HT1080 (cell line): ENCODE measurements around the gene URI1. TPM values are rescaled to one million over a fixed set of nuclear protein-coding genes. Genes with fewer than 3 reads are reported as not detected.

ENCODE experiments used
- DNase-seq: peaks from one replicate; pipeline ENCODE4 v3.0.0-alpha.2; 2015; ENCODE audit warnings: low read depth
- total RNA-seq: library from RNA; depleted of rRNA; stranded (reverse); fragments of >200 nt; shearing (Covaris generic); gene quantifications from 2 replicates; pipeline ENCODE4 v1.2.3, GENCODE V29; 2014

URI1 gene
- total RNA-seq, 1 experiment from 2014 or later, result 54.3 TPM

DNA sequence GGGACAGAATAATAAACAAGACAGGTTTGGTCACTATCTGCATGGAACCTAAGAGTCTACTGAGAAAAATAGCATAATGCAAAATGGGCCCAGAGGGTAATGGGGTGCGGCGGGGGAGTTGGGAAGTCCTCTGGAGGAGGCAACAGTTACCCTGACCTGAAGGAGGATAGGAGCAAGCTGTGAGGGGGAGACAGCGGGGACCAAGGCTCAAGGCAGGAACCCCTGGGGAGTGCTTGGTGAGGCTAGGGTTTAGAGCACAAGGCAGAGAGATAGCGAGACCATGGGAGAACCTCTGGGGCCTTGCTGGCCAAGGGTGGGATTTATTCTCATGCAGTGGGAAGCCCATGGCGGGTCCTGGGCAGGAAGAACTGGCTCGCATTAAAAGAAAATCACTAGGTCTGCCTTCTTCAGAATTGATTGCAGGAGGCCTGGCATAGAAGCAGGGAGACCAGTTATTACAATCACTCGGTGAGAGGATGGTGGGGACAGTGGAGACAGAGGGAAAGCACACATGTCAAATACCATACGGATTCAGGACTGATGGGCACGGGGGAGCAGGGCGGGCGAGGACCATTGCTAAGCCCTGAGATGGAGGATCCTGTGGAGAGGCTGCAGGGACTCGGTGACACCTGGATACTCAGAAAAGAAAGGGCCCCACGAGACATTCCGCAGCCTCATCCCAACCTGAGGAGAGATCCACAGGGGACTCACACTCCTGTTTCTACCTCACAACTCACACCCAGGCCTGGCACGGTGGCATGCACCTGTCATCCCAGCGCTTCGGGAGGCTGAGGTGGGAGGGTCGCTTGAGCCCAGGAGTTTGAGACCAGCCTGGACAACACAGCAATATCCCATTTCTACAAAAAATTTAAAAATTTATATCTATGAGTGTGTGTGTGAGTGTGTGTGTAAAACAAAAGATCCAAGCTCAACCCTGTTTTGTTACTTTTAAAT, 110.4 kb downstream of the URI1 start:
- DNase-seq, result no peak

DNA sequence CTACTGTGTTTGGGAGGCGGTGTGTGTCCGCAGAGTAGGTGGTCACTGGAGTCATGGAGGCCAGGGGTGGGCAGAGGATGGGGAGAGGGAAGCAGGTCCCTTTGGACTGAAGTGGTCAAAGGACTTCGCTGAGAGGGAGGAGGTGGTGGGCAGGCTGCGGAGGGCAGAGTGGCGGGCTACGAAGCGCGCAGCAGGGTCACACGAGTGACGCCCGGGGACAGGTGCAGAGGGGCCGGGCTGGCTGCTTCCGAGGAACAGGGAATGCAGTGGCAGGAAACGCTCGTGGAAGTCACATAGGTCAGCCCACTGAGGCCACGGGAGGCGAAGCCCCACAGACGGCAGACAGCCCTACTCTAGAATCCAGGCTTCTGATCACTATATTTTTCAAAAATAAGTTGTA, 111.5 kb downstream of the URI1 start:
- no peak for DNase-seq

DNA sequence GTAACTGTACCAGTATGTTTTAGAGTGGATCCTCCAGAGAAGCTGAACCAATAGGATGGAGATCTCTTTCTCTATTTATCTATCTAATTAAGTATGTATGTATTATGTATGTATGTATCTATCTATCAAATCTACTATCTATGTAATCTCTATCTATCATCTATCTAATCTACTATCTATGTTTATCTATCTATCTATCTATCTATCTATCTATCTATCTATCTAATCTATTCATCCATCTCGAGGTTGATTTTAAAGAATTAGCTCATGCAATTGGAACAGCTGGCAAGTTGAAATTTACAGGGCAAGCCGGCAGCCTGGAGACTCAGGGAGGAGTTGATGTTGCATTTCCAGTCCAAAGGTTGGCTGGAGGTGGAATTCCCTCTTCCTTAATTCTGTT, 112.2 kb downstream of the URI1 start:
- DNase-seq, result no peak

DNA sequence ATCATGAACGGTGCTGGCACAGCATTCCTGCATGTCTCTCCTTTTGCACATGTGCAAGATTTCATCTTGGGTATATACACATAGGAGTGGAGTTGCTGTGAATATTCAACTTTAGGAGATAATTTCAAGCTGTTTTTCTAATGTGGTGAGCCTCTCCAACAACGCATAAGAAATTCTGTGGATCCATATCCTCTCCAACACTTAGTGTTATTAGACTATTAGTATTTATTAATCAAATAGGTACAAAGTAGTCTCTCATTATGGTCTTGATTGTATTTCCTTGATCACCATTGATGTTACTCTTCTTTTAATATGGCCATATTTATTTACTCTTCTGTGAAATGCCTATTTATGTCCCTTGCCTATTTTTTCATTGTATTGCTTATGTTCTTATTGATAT, 114.5 kb downstream of the URI1 start:
- DNase-seq, result no peak

DNA sequence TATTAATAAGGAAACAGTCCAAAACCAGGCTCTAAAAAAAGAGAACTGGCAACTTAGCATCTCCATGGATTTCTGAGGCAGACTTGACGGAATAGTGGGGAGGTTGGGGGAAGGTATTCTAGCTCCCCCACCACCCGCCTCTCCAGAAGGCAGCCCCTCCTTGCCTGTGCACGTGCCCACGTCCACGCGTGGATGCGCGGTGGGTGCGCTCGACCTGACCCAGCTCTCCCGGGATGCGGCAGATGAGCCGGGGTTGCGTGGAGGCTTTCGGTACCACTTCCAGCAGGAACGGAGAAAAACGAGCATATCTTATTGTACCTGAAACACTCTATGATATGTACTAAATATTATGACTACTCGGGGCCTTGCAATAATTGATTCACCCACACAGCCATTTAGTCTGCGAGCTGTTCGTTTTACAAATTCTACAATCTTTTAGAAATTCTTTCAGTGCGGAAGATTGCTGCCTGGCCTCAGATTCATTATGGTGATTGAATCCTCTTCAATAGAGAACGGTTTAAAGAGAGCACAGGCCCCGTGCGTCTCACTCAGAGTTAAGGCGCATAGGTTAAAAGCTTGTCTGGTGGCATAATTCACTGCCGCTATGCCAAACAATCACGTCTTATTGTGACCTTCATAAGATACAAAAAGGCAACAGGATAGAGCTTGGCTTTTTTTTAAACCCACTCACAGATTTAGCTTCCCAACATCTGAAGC, 117.9 kb downstream of the URI1 start:
- DNase-seq, result no peak

DNA sequence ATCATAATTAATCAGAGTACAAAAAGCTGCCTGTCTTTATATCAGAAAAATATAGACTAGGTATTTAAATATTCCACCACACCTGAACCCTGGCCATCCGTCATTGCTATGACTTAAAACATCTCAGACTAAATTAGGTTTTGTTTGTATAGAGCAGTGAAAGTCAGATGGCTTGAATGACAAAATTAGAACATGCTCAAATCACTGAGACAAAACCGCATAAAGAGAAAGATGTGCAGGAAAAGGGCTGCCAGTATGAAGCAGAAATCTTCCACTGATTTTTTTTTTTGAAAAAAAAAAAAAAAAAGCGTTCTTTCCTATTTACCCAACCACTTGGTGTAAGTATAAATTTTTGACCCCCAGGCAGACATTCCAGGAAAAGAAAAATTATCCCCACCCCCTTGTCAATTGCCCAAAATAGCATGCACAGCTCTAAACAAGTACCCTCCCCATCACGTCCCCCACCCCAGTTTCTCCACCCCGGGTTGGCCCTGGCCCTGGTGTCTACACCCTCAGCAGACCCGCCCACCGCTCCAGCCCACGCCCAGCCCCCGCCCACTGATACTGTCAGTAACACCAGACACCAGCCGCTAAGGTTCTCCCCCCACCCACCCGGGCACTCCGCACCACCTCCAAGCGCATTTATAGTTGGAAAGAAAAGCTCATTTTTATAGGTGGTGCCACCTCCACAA, 118.6 kb downstream of the URI1 start:
- DNase-seq, result no peak

DNA sequence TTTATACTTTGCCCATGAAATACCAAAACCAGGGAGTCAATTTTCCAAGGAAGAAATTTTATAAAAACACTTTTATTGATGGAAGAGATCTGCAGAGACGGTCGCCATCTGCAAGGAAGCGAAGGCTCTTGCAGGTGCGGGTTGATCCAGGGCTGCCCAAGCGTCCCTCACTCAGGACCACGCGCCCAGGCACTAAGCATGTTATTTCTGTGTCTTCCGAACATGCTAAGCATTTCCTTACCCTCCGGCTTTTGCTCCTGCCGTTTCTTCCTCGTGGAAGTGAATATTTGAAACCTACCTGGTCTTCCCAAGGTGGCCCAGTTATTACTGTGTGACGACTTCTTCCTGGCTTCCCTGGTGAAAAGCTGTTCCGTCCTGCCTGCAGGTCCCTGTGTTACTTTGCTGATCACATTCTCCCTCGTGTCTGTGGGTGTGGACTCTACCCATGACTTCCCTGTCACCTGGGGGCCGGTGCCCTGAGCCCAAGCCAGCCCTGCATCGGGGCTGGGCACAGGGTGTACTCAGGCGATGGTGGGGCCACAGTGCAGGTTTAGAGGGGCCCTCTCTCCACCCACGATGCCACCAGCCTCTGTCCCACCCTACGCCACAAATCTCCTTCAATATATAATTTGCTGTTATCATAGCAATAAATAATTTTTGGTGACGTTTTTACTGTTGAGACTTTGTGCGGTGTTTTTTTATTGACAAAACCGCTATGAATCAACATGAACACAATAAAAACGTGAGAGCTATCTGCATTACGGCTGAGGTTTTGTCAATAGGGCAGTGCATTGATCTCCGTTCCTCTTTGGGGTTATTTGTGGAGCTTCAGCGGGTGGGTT, 119.4 kb downstream of the URI1 start:
- DNase-seq, result no peak

DNA sequence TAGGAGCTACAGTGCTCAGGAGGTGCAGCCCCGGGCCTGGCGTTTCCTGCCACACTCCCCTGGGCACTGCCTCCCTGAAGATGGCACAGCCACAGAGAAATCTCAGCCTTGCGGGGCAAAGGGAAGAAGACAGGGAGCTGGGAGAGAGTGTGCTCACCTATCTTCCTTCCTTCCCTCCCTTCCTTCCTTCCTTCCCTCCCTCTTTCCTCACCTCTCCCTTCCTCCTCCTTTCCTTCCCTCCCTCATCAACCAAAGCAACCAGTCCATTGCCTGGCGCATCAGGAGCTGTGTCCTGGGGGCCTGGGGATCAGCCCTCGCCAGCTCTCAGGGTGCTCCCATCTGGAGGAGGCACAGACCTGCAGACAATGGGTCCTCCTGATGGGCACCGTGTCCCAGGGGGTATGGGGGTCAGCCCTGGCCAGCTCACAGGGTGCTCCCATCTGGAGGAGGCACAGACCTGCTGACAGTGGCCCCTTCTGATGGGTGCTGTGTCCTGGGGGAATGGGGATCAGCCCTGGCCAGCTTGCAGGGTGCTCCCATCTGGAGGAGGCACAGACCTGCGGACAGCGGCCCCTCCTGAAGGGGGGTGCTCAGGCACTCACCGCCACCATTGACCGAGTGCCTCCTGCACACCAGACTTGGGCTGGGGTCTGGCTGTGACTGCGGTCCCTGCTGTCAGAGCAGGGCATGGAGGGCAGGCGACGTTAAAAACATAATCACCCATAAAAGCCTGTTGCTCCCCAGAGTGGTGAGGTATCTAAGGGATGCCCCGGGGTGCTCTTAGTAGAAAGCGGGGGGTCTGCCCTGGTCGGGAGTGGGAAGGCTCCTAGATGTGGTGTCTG, 120.2 kb downstream of the URI1 start:
- DNase-seq, result no peak

DNA sequence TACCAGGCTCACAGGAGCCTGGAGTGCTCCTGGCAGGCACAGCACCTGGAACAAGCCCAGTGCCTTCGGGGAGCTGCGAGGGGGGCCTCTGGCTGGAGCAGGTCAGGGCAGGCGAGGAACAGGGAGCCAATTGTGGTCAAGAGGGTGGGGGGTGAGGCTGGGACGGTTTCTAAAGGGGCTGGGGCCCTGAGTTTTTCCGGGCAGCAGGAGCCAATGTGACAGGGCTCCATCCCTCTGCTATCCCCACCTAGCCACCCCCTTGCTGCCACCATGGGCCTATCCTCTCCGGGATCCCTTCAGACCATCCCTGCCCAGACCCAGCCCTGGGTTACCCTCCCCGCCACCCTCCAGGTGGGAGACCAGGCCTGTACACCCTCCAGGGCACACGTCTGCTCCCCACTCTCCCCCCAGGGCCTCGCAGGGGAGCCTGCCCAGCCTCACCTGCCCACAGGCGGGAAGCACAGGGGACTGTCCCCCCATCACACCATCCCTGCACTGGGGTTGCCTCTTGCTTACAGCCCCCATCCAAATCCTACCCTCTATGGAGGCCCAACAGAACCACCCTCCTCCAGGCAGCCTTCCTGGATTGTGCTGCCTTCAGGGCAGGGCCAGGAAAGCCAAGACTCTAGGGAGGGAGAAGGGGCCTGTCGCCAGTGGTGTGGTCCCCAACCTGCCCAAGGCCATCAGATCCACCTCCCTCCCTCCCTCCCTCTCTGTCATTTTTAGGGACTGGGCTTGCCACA, 121.0 kb downstream of the URI1 start:
- no peak for DNase-seq

DNA sequence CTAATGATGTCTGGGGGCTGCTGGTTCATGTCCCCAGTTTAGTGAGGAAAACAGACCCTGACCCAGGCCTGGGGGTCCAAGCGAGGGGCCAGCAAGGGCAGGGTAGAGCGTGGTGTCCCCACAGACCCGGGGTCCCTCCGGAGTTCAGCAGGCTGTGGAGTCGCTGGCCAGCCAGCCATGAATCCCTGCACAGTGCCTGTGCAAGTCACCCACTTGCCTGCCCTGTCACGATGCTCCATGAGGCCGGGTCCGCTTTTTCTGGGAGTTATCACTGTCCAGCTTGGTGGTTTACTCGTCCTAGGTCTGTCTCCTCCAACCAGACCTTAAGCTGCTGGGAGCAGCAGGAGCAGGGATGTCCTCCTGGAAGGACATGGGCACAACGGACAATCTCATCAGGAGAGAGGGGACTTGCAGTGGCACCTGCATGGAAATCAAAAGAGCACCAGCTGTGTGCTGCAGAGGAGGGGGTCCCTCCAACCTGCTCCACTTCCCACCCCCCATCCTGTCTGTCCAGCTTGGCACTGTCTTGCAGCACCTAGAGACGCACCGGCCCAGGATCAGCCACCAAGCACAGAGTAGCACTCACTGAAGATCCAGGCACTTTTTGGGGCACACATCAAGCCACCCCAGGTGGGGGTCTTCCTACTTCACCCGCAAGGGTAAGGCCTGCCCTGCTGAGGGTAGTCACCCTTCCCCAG, 121.8 kb downstream of the URI1 start:
- no peak for DNase-seq

DNA sequence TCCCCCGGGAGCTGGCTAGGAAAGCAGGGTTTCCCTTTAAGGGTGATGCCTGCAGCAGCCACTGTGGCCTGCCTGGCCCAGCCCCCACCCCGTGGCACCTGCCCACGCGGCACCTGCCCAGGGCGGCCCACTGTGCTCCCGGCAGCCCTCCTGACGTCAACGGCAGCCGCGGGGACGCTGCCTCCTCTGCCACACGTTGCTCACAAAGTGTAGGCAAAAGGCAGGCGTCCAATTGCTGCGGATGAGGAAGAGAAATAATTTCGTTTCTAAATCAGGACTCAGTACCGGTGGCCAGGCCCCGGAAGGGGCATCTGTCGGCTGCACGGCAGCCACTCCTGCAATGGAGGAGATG, 122.3 kb downstream of the URI1 start:
- no peak for DNase-seq

DNA sequence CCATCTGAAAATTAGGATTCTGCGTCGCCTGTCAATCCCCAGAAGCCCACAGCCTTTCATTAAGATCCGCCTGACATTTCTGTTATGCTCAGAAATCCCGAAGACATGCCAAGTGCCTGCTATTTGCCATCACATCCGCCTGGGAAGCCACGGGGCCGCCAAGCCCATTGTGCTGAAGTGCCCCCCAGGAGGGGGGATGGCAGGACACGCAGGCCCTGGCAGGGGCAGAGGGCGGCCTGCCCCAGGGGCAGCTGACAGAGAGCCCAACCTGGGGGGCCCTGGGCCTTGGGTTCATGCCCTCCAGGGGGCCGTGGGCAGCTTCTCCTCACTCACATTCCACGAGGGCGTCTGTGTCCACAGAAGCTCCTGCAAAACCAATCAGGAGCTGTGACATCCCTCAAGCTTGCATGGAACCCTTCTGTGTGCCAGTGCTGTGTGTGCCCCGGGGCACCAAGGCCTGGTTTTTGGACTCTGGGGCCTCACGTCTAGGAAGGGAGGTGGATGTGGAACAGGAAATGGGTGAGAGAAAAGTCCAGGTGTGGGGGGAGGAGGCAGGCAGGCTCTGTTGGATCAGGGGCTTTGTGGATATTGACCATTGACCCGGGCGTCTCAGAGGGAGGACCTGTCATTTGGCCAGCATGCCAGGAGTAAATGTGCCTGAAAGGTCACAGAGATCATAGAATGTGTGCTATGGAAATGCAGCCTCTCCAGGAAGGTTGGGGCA, 122.9 kb downstream of the URI1 start:
- no peak for DNase-seq

DNA sequence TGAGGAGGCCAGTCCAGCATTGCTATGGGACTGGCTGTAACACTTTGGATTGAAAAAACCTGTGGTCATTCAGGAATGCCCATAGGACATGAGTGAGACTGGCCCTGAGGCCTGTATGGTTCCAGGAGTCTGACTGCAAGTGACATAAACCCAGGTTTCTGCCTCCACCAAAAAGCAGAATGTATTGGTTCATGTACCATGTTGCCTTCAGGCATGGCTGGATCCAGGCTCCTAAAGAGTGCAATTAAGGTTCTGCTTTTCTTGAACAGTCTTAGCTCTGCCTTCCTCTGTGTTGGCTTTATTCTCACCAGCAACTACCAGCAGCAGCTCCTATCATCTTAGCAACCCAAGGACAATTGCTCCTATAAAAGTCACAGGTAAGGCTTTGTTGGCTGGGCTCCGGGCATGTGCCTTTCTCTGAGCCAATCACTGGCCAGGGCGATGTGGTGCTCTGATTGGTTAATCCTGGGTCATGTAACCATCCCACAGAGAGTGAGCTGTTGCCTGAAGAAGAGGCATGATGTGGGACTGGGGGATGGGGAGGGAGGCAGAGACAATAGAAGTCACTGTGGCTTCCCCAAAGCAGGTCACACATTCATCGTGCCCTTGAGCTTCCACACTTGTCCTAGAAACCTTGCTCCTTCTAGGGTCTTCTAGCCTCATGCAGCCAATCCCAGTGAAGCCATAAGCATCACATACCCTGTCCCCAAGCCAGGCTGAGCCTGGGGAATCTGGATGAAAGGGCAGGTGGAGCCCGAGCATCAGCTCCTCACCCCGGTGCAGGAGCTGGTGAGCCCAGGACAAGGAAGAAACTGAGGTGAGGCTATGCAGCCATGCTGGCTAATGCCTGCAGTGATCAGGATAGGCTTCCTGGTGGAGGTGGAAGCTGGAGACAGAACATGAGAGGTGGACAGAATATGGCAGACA, 123.9 kb downstream of the URI1 start:
- DNase-seq, result no peak
